SK-N-SH (cell line): Measurements from ENCODE around the gene ACTC1.

Source experiments
- CTCF ChIP-seq: fragments of 200-600 bp; sonication (generic); IDR thresholded peaks from 2 replicates; pipeline ENCODE4 v1.6.1; 2017; ENCODE audit warnings: antibody characterized with exemption, mild to moderate bottlenecking, moderate library complexity
- ELF1 ChIP-seq: IDR thresholded peaks from 2 replicates; pipeline ENCODE4 v1.4.0; 2012
- FOSL2 ChIP-seq: IDR thresholded peaks from 2 replicates; pipeline ENCODE4 v1.4.0; 2012; ENCODE audit warnings: low read depth, mild to moderate bottlenecking, moderate library complexity, borderline replicate concordance
- JUND ChIP-seq: IDR thresholded peaks from 2 replicates; pipeline ENCODE4 v1.4.0; 2012
- MAX ChIP-seq: IDR thresholded peaks from 2 replicates; pipeline ENCODE4 v1.4.0; 2012; ENCODE audit warnings: low read depth
- PBX3 ChIP-seq: IDR thresholded peaks from 2 replicates; pipeline ENCODE4; 2012
- POLR2AphosphoS5 ChIP-seq: IDR thresholded peaks from 2 replicates; pipeline ENCODE4 v1.6.1; 2012; ENCODE audit warnings: low read depth, low read length
- RAD21 ChIP-seq: IDR thresholded peaks from 2 replicates; pipeline ENCODE4 v1.6.1; 2012; ENCODE audit warnings: mild to moderate bottlenecking, low read length
- REST ChIP-seq: IDR thresholded peaks from 2 replicates; pipeline ENCODE4 v1.6.1; 2012; ENCODE audit warnings: mild to moderate bottlenecking, low read depth, low read length, moderate library complexity
- RFX5 ChIP-seq: IDR thresholded peaks from 2 replicates; pipeline ENCODE4 v1.6.1; 2012; ENCODE audit warnings: mild to moderate bottlenecking, improper control_type of control experiment, low read length
- SIN3A ChIP-seq: IDR thresholded peaks from 2 replicates; pipeline ENCODE4 v1.6.1; 2012; ENCODE audit warnings: low read depth, mild to moderate bottlenecking, low read length, moderate library complexity, borderline replicate concordance
- SMC3 ChIP-seq: IDR thresholded peaks from 2 replicates; pipeline ENCODE4 v1.6.1; 2012; ENCODE audit warnings: low read depth, low read length, improper control_type of control experiment
- USF2 ChIP-seq: fragments of 150-350 bp; IDR thresholded peaks from 2 replicates; pipeline ENCODE4 v1.6.1; 2017; ENCODE audit warnings: antibody characterized with exemption, low read length, low read depth, borderline replicate concordance
- YY1 ChIP-seq: IDR thresholded peaks from 2 replicates; pipeline ENCODE4 v1.4.0; 2012; ENCODE audit warnings: low read depth, mild to moderate bottlenecking

- TF ChIP-seq USF2 (no peak), POLR2AphosphoS5 (no peak), CTCF (no peak), ELF1 (no peak), SMC3 (no peak), RAD21 (peak; percentile 11; the same call in 1 of the 2 replicates), YY1 (no peak), REST (no peak), SIN3A (no peak), FOSL2 (no peak), JUND (no peak), RFX5 (no peak), MAX (no peak), PBX3 (no peak)
These were observed 4.1 kb upstream of the ACTC1 start for GRCh38 chr15:34799149-34800101.
